Embryonic facial prominence (tissue), 1 donor: Measurements from ENCODE around the gene IQGAP2.
"Not testable (repeated sequence)": the region's sequence is repeated elsewhere in the genome, so short reads cannot be mapped to it uniquely, and the experiment has no call there.

Experiments
- DNase-seq: peaks from one replicate; pipeline ENCODE4 v3.0.0-alpha.2; 2016; ENCODE audit errors: extremely low spot score

IQGAP2 gene

GRCh38 chr5:76415855-76416254 lies 12.8 kb downstream of the IQGAP2 start:
- DNase-seq: no peak

DNA sequence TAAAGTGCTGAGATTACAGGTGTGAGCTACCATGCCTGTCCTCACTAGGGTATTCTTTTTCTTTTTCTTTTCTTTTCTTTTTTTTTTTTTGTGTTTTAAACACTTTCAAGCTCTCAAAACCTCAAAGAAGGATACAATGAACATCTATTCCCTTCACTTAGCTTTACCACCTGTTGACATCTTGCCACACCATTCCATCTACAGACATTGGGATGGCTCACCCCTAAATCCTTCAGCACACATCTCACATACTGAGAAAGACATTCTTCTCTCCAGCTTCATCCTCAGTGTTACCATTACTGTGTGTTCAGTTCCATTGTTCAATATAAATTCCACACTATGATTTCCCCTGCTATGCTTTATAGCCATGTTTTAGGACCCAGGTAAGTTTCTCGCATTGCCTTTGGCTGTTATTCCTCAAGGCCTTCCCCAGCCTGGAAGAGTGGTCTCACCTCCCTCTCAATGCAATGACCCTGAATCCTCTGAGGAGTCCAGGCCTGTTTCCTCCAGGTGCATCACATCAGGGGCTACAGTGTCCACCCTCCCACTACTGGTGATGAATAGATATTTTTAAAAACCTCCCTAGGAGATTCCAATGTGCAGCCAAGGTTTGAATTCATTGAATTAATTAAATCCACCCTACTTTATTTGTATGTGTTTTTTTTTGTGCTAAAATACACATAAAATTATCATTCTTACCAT lies 16.7 kb downstream of the IQGAP2 start:
- DNase-seq: no peak

DNA sequence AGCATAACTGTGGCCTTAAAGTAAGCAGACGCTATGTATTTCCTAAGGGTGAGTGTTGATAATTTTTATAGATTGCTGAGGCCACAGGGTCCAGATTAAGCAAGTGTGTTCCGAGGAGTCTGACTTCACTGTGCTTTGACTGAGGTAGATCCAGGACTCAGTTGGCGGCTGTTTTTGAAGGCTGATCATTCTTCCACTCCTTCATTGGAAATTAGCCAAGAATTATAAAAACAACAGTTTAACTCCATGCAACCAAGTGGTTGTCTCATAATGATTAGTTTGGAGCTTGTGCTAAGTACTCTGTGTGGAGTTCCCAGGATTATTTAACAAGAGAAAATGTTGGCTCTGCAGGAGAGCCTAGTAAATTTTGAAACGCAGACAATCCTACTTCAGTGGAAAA lies 19.1 kb downstream of the IQGAP2 start:
- DNase-seq: no peak

GRCh38 chr5:76422742-76423141 lies 19.7 kb downstream of the IQGAP2 start:
- no peak for DNase-seq

DNA sequence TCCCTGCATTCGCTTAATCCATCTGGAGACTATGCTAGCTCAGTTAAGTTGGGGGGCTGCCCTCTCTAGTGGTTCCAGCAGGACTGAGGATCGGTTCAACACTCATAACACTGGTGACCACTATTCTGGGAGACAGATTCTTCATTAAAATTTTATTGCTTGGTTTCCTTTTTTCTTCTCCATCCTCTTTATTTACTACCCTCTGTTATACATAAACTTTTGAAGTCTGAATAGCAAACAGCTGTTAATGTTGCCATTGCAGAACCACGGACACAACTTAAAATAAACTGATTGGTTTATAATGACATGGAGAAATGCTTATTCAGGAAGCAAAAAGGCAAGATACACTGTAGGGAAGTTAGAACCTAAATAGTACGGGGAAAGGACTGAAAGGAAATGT lies 22.1 kb downstream of the IQGAP2 start:
- no peak for DNase-seq

- DNase-seq: no peak
Observed at GRCh38 chr5:76425928-76426804, 23.1 kb downstream of the IQGAP2 start.

DNA sequence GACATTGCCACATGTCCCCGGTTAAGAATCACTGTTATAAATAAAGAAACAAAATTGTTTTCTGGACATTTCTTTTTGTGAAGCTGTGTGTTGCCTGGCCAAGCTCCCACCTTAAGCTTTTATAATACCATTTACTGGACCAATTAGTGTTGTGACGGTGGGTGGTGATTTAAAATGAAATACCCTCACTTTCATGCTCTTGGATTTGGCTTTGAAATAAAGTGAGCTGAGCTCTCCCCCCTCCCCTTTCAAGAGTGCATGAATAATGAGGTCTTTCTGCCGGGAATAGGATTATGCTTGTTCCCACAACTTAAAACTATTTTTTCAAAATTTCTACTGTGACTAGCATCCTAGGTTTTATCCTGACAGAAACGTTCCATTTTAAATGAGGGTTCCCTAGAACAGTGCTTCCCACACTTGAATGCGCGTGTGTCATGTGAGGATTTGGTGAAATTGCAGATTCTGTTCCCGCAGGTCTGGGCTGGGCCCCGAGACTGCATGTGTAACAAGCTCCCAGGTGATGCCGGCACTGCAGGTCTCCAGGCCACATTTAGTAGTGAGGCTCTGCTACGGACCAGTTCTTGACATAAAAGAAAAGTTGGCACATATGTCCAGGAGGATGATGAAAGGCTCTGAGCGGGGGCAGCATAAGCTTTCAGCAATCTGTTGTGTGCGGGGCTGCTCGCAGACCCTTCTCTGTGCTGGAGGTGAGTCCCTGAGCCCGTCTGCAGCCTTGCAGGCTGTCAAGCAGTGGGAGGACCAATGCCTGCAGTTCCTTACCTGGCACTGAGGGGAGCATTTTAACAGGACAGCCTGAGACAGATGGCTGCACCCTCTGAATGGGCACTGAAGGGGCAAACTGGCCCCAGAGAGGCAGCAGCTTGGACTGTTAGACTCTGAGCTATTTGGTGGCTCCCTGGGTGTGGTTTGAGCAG lies 24.4 kb downstream of the IQGAP2 start:
- no peak for DNase-seq

DNA sequence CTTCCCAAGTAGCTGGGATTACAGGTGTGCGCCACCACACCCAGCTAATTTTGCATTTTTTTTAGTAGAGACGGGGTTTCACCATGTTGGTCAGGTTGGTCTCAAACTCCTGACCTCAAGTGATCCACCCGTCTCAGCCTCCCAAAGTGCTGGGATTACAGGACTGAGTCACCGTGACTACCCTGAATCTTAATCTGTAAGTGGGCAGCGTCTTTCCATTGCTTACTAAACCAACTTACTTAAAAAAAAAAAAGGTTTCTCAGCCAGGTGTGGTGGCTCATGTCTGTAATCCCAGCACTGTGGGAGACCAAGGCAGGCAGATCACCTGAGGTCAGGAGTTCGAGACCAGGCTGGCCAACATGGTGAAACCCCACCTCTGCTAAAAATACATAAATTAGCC lies 25.5 kb downstream of the IQGAP2 start:
- DNase-seq: not testable (repeated sequence)

DNA sequence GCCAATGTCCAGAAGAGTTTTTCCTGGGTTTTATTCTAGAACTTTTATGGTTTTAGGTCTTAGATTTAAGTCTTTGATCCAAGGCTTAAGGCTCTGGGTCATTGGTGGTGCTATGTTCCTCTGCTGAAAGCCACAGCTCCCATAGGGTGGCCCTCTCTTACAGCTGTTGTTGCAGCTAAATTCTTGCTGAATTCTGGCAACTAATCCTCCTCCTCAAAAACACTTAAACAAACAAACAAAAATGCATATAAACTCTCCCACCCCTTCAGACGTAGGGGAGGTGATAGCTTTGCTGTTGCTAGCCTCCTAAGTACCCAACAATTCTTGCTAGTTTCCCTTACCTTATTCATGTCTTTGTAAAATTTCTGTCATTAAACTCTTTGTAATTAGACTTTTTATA lies 30.2 kb downstream of the IQGAP2 start:
- DNase-seq: no peak

DNA sequence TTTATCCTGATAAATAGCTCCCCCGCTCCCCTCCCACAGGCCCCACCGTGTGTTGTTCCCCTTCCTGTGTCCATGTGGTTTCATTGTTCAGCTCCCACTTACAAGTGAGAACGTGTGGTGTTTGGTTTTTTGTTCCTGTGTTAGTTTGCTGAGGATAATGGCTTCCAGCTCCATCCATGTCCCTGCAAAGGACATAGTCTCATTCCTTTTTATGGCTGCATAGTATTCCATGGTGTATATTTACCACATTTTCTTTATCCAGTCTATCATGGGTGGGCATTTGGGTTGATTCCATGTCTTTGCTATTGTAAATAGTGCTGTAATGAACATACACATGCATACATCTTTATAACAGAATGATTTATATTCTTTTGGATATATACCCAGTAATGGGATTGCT lies 34.4 kb downstream of the IQGAP2 start:
- DNase-seq: not testable (repeated sequence)

DNA sequence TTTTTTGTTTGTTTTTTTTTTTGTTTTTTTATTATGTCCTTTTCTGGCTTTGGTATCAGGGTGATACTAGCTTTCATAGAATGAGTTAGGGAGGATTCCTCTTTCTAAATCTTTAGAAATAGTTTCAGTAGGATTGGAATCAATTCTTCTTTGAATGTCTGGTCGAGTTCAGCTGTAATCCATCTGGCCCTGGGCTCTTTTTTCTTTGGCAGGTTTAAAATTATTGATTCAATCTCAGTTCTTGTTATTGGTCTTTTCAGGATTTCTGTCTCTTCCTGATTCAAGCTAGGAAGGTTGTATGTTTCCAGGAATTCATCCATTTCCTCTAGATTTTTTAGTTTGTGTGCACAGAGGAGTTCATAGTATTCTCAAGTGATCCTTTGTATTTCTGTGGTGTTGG lies 34.9 kb downstream of the IQGAP2 start:
- no peak for DNase-seq

DNA sequence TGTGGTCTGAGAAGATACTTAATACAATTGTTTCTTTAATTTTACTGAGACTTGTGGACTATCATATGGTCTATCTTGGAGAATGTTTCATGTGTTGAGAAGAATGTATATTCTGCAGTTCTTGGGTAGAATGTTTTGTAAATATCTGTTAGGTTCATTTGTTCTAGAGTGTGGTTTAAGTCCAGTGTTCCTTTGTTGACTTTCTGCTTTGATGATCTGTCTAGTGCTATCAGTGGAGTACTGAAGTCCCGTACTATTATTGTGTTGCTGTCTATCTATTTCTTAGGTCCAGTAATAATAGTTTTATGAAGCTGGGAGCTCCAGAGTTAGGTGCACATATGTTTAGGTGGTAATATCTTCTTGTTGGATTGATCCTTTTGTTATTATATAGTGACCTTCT lies 36.1 kb downstream of the IQGAP2 start:
- no peak for DNase-seq

- DNase-seq: no peak
Observed at GRCh38 chr5:76439929-76440328, 36.8 kb downstream of the IQGAP2 start.

DNA sequence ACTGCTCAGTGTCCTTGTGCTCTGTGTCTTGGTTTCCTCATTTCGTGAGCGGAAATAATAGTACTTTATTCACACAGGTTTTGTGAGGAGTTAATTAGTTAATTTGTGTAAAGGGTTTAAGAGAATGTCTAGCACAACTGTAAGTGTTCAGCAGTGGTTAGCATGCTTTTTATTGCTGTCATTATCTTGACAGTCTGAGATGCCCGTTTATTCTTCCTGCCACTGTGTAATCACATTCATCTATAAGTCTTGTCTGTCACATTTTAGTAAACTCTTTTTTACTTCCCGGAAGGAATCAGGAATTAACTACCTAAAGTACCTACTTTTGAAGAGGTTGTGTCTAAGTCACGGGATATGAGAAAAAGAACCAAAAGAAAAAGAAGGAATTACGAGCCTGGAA lies 38.0 kb downstream of the IQGAP2 start:
- DNase-seq: no peak

GRCh38 chr5:76441890-76442673 lies 39.0 kb downstream of the IQGAP2 start:
- DNase-seq: no peak

GRCh38 chr5:76443066-76443800 lies 40.1 kb downstream of the IQGAP2 start:
- no peak for DNase-seq

DNA sequence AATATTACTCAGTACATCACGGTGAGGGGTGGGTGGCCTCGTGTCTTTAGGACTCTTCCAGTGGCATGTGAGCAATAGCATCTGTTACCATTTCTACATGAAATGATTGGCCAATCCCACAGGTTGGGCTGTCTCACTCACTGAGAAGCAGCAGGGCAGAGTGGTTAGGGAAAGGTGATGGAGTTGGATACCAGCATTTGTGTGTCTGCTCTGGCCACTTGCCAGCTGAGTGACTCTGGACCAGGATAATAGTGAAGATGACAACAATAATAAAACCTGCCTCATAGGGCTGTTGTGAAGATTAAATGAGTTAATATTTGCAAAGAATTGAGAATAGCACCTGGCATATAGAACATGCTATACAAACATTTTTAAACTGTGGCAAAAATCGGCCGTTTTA lies 42.0 kb downstream of the IQGAP2 start:
- DNase-seq: no peak

GRCh38 chr5:76445830-76446229 lies 42.7 kb downstream of the IQGAP2 start:
- DNase-seq: no peak

DNA sequence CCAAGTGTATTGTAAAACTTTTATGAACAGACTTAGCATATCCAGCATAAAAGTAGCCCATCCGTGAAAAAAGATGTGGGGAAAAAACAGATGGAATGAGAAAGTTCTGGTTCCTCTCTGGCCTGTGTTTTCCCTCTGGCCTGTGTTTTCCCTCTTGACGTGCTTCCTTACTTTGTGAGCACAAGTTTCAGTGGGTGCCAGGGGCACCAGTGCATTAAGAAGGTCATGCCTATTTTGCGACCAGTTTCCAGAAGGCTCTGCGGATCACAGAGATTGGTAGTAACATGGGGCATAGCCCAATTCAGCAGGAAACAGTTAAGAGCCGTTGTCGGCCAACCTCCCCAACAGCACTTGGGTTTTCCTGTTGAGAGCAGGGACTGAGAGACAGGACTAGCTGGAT lies 43.7 kb downstream of the IQGAP2 start:
- no peak for DNase-seq

GRCh38 chr5:76449606-76450005 lies 46.5 kb downstream of the IQGAP2 start:
- no peak for DNase-seq

- no peak for DNase-seq
Observed at GRCh38 chr5:76450054-76450453, 47.0 kb downstream of the IQGAP2 start.
